SK-N-SH treated with all-trans-retinoic acid at 6 μM for 48 hours (cell line): ENCODE data around the gene GRPEL2.
A peak's percentile ranks its signal among the peaks of the same experiment; 100 is the strongest.

ENCODE experiments used
- ATAC-seq: fragments of 200-7000 bp; cut with Tn5 transposase; 3 replicates; pipeline ENCODE4 v1.9.1; 2020; ENCODE audit warnings: mild to moderate bottlenecking, moderate library complexity
- ARNTL ChIP-seq: fragments of 450-650 bp; formaldehyde crosslinking; IDR thresholded peaks from 2 replicates; pipeline ENCODE4 v1.5.0; 2020; ENCODE audit warnings: low read depth, mild to moderate bottlenecking, moderate library complexity, borderline replicate concordance
- BACH2 ChIP-seq: fragments of 250-450 bp; sonication (Bioruptor Pico); IDR thresholded peaks from 2 replicates; pipeline ENCODE4 v1.9.0; 2021; ENCODE audit warnings: mild to moderate bottlenecking, borderline replicate concordance
- CSDC2 ChIP-seq: fragments of 250-450 bp; sonication (Bioruptor Pico); IDR thresholded peaks from 2 replicates; pipeline ENCODE4 v1.5.0; 2020; ENCODE audit warnings: mild to moderate bottlenecking, moderate library complexity
- ESRRG ChIP-seq: fragments of 250-450 bp; sonication (Bioruptor Pico); IDR thresholded peaks from 2 replicates; pipeline ENCODE4 v1.6.1; 2021; ENCODE audit warnings: mild to moderate bottlenecking
- GLIS3 ChIP-seq: fragments of 250-450 bp; sonication (Bioruptor Pico); IDR thresholded peaks from 2 replicates; pipeline ENCODE4 v1.5.0; 2020; ENCODE audit warnings: mild to moderate bottlenecking, moderate library complexity
- ISL1 ChIP-seq: fragments of 250-450 bp; sonication (Bioruptor Pico); IDR thresholded peaks from 2 replicates; pipeline ENCODE4 v2.1.2; 2022; ENCODE audit warnings: mild to moderate bottlenecking, moderate library complexity
- OSR1 ChIP-seq: fragments of 250-450 bp; sonication (Bioruptor Pico); IDR thresholded peaks from 2 replicates; pipeline ENCODE4 v1.8.0; 2022; ENCODE audit warnings: moderate library complexity, mild to moderate bottlenecking, inconsistent platforms
- PPARA ChIP-seq: fragments of 250-450 bp; sonication (Bioruptor Pico); IDR thresholded peaks from 2 replicates; pipeline ENCODE4 v1.5.0; 2020; ENCODE audit warnings: mild to moderate bottlenecking, borderline replicate concordance
- SNAI2 ChIP-seq: fragments of 250-450 bp; sonication (Bioruptor Pico); IDR thresholded peaks from 2 replicates; pipeline ENCODE4 v1.5.0; 2020; ENCODE audit warnings: mild to moderate bottlenecking, moderate library complexity
- TCF4 ChIP-seq: fragments of 250-450 bp; sonication (Bioruptor Pico); IDR thresholded peaks from 2 replicates; pipeline ENCODE4 v1.8.0; 2021; ENCODE audit warnings: mild to moderate bottlenecking, moderate library complexity, borderline replicate concordance
- TOX ChIP-seq: fragments of 250-450 bp; sonication (Bioruptor Pico); IDR thresholded peaks from 2 replicates; pipeline ENCODE4 v1.8.0; 2021; ENCODE audit warnings: mild to moderate bottlenecking, moderate library complexity, borderline replicate concordance
- ZC3H10 ChIP-seq: fragments of 250-450 bp; sonication (Bioruptor Pico); IDR thresholded peaks from 2 replicates; pipeline ENCODE4 v1.5.1; 2021; ENCODE audit warnings: mild to moderate bottlenecking, moderate library complexity
- ZFP3 ChIP-seq: fragments of 250-450 bp; sonication (Bioruptor Pico); IDR thresholded peaks from 2 replicates; pipeline ENCODE4 v1.5.0; 2020; ENCODE audit warnings: mild to moderate bottlenecking, moderate library complexity
- ZFP30 ChIP-seq: fragments of 450-650 bp; formaldehyde crosslinking; IDR thresholded peaks from 2 replicates; pipeline ENCODE4 v1.5.0; 2022; ENCODE audit warnings: mild to moderate bottlenecking, moderate library complexity
- ZNF565 ChIP-seq: fragments of 450-650 bp; formaldehyde crosslinking; conservative IDR thresholded peaks from 2 replicates; pipeline ENCODE4 v1.5.0; 2020; ENCODE audit warnings: low read depth, mild to moderate bottlenecking, moderate library complexity
- ZNF8 ChIP-seq: fragments of 450-650 bp; formaldehyde crosslinking; IDR thresholded peaks from 2 replicates; pipeline ENCODE4 v1.5.0; 2020; ENCODE audit warnings: mild to moderate bottlenecking, moderate library complexity
- TF ChIP-seq, protein P1 (sequence below): fragments of 250-450 bp; sonication (Bioruptor Pico); IDR thresholded peaks from 2 replicates; pipeline ENCODE4 v1.8.0; 2021; ENCODE audit warnings: low read depth, mild to moderate bottlenecking, moderate library complexity, borderline replicate concordance
- TF ChIP-seq, protein P2 (sequence below): fragments of 250-450 bp; sonication (Bioruptor Pico); IDR thresholded peaks from 2 replicates; pipeline ENCODE4 v1.5.1; 2020; ENCODE audit warnings: low read depth, mild to moderate bottlenecking, moderate library complexity
- TF ChIP-seq, protein P3 (sequence below): fragments of 250-450 bp; sonication (Bioruptor Pico); IDR thresholded peaks from 2 replicates; pipeline ENCODE4 v1.5.0; 2020; ENCODE audit warnings: mild to moderate bottlenecking, moderate library complexity

Gene GRPEL2

GRCh38 chr5:149313151-149313841 lies 32.0 kb upstream of the GRPEL2 start:
- no peak for TF ChIP-seq OSR1 (CRISPR knock-in tag)
- no peak for TF ChIP-seq ZFP30 (CRISPR knock-in tag)
- TF ChIP-seq TCF4 (CRISPR knock-in tag) = no peak
- no peak for TF ChIP-seq ZNF8
- ATAC-seq = no peak

GRCh38 chr5:149314571-149315111 lies 30.7 kb upstream of the GRPEL2 start:
- ATAC-seq = no peak
- TF ChIP-seq ZC3H10 (CRISPR knock-in tag) = no peak
- TF ChIP-seq CSDC2 = no peak
- TF ChIP-seq ZFP3 = no peak
- no peak for TF ChIP-seq BACH2 (CRISPR knock-in tag)
- TF ChIP-seq, protein P1, sequence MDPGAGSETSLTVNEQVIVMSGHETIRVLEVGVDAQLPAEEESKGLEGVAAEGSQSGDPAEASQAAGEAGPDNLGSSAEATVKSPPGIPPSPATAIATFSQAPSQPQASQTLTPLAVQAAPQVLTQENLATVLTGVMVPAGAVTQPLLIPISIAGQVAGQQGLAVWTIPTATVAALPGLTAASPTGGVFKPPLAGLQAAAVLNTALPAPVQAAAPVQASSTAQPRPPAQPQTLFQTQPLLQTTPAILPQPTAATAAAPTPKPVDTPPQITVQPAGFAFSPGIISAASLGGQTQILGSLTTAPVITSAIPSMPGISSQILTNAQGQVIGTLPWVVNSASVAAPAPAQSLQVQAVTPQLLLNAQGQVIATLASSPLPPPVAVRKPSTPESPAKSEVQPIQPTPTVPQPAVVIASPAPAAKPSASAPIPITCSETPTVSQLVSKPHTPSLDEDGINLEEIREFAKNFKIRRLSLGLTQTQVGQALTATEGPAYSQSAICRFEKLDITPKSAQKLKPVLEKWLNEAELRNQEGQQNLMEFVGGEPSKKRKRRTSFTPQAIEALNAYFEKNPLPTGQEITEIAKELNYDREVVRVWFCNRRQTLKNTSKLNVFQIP (CRISPR knock-in tag) = no peak
- no peak for TF ChIP-seq GLIS3 (CRISPR knock-in tag)
- TF ChIP-seq PPARA = no peak
- no peak for TF ChIP-seq OSR1 (CRISPR knock-in tag)

GRCh38 chr5:149315753-149316152 lies 29.5 kb upstream of the GRPEL2 start:
- no peak for TF ChIP-seq BACH2 (CRISPR knock-in tag)
- TF ChIP-seq PPARA = no peak
- TF ChIP-seq ZNF565 = no peak
- TF ChIP-seq TOX (CRISPR knock-in tag) = no peak
- ATAC-seq = no peak

GRCh38 chr5:149317281-149318048 lies 27.8 kb upstream of the GRPEL2 start:
- ATAC-seq = peak; percentile 61
- TF ChIP-seq TOX (CRISPR knock-in tag) = no peak
- TF ChIP-seq BACH2 (CRISPR knock-in tag) = no peak
- TF ChIP-seq, protein P2, sequence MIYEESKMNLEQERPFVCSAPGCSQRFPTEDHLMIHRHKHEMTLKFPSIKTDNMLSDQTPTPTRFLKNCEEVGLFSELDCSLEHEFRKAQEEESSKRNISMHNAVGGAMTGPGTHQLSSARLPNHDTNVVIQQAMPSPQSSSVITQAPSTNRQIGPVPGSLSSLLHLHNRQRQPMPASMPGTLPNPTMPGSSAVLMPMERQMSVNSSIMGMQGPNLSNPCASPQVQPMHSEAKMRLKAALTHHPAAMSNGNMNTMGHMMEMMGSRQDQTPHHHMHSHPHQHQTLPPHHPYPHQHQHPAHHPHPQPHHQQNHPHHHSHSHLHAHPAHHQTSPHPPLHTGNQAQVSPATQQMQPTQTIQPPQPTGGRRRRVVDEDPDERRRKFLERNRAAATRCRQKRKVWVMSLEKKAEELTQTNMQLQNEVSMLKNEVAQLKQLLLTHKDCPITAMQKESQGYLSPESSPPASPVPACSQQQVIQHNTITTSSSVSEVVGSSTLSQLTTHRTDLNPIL (CRISPR knock-in tag) = no peak
- no peak for TF ChIP-seq ARNTL (CRISPR knock-in tag)
- TF ChIP-seq ZC3H10 (CRISPR knock-in tag) = no peak
- TF ChIP-seq ESRRG (CRISPR knock-in tag) = no peak

DNA sequence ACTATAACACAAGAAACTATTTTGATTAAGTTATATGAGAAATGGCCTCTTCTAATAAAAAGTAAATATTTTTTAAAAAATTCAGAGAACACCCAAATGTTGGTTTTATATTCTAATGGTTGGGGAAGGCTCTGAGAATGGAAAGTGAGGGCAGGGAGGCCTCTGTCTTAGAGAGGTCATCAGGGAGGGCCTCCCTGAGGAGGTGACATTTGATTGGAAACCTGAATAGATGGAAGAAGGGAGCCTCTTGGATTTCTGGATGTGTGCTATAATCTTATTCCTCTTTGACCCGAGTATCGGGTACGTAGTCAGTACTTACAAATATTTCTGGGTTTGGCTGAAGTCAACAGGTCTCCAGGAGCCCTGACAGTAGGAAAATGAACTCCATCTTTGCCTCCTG lies 26.1 kb upstream of the GRPEL2 start:
- TF ChIP-seq BACH2 (CRISPR knock-in tag) = no peak
- no peak for ATAC-seq

GRCh38 chr5:149320791-149321330 lies 24.4 kb upstream of the GRPEL2 start:
- TF ChIP-seq, protein P3, sequence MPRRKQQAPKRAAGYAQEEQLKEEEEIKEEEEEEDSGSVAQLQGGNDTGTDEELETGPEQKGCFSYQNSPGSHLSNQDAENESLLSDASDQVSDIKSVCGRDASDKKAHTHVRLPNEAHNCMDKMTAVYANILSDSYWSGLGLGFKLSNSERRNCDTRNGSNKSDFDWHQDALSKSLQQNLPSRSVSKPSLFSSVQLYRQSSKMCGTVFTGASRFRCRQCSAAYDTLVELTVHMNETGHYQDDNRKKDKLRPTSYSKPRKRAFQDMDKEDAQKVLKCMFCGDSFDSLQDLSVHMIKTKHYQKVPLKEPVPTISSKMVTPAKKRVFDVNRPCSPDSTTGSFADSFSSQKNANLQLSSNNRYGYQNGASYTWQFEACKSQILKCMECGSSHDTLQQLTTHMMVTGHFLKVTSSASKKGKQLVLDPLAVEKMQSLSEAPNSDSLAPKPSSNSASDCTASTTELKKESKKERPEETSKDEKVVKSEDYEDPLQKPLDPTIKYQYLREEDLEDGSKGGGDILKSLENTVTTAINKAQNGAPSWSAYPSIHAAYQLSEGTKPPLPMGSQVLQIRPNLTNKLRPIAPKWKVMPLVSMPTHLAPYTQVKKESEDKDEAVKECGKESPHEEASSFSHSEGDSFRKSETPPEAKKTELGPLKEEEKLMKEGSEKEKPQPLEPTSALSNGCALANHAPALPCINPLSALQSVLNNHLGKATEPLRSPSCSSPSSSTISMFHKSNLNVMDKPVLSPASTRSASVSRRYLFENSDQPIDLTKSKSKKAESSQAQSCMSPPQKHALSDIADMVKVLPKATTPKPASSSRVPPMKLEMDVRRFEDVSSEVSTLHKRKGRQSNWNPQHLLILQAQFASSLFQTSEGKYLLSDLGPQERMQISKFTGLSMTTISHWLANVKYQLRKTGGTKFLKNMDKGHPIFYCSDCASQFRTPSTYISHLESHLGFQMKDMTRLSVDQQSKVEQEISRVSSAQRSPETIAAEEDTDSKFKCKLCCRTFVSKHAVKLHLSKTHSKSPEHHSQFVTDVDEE (CRISPR knock-in tag) = peak; percentile 78; the same call in 1 of the 2 replicates
- TF ChIP-seq ISL1 (CRISPR knock-in tag) (0 out of 2 replicates have a peak, but pooled peaks have one; percentile 15), GLIS3 (CRISPR knock-in tag) (0 out of 2 replicates have a peak, but pooled peaks have one; percentile 27), ZFP3 (0 out of 2 replicates have a peak, but pooled peaks have one; percentile 53), SNAI2 (CRISPR knock-in tag) (no peak)
- TF ChIP-seq, all 23 proteins: peak for 4
- ATAC-seq = peak; percentile 97
